ENCODE results near the gene ELK4. TPM values are rescaled to one million over a fixed set of nuclear protein-coding genes. Genes with fewer than 3 reads are reported as not detected.

The ELK4 gene
- total RNA-seq, 2 donors from 2014 or later, result 30.5 to 37.6 TPM

DNA sequence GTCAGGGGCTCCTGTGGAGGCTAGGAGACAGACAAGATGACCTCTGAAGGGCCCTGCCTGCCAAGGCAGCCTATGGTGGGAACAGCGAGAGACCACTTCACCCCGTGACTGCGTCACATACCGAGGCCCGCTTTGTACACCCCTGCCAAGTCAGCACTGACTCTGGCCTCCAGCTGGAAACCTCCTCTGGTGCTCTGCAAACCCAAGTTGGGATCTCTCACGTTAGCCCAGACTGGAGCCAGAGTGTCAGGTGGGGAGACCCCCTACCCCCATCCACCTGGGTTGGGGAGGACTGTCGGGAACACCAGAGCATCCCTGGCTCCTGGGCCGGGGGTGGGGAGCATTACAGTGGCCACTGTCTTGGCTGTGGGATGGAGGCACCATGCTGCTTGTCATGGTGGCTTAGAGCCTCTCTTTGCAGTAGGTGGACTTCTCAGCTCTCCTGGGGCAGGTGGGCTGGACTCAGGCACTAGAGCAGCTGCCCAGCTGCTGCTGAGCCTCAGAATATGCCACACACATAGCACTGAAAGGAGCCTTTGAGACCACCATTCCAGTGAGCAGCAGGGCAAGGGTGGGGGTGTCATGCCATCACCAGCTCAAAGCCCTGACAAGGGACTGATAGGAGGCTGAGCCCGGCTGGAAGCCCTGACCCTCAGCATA is 50.4 kb downstream of the ELK4 start:
- Histone ChIP-seq H3K27ac (peak overlapping the region; percentile 50), H3K9me3 (no peaks in the 10 kb centered on the region), H3K4me3 (no peak overlapping the region), H3K9ac (ENCODE audit: low read depth in 2 of 2, low read length in 2 of 2) (peak overlapping the region in 1 of 2 donors; percentile 65), H3K36me3 (no peaks in the 10 kb centered on the region), H3K27me3 (no peaks in the 10 kb centered on the region), H3K4me1 (peaks cover 9% of the 10 kb centered on the region)
- TF ChIP-seq, protein P1, sequence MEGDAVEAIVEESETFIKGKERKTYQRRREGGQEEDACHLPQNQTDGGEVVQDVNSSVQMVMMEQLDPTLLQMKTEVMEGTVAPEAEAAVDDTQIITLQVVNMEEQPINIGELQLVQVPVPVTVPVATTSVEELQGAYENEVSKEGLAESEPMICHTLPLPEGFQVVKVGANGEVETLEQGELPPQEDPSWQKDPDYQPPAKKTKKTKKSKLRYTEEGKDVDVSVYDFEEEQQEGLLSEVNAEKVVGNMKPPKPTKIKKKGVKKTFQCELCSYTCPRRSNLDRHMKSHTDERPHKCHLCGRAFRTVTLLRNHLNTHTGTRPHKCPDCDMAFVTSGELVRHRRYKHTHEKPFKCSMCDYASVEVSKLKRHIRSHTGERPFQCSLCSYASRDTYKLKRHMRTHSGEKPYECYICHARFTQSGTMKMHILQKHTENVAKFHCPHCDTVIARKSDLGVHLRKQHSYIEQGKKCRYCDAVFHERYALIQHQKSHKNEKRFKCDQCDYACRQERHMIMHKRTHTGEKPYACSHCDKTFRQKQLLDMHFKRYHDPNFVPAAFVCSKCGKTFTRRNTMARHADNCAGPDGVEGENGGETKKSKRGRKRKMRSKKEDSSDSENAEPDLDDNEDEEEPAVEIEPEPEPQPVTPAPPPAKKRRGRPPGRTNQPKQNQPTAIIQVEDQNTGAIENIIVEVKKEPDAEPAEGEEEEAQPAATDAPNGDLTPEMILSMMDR (IDR thresholded peaks at IDR 0.05), result no peak
- intact Hi-C loops (cut with DNase I), result no loop called here
- peak; percentile 21 for DNase-seq

DNA sequence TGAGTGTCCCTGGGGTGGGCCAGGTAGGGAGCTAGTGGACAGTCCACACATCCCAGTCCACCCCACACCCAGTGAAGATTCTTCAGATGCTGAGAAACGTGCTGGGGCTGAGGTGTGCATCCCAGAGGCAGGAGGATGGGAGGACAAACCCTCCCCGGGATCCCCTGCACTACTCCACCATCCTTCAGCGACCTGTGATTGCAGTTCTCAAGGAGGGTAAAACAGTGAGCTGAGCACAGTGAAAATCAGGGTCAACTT is 51.0 kb downstream of the ELK4 start:
- peak; percentile 16 for DNase-seq

DNA sequence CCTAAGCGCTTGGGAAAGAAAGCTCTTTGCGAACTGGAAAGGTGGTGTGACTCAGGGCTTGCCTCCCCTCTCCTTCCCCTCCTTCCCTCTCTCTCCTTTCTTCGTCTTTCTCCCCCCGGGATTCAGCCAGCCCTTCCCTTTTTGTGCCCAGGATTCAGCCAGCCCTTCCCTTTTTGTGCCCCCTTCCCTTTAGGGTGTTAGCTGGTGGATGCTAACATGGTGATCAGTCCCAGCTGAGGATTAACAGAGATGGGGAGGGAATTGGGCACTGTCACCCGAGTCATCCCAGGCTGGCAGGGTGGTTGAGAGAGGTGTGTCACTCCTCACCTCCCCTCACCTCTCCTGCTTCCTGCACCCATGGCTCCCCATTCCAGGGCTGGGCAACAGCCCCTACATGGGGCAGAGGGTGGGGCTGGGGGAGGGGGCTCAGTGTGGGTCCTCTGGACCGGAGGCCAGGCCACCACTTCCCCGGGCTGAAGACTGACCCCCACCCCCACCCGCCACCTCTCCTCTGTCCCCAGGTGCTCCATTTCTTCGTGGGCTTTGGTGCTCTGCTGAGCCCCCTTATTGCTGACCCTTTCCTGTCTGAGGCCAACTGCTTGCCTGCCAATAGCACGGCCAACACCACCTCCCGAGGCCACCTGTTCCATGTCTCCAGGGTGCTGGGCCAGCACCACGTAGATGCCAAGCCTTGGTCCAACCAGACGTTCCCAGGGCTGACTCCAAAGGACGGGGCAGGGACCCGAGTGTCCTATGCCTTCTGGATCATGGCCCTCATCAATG is 51.5 kb downstream of the ELK4 start:
- Histone ChIP-seq H3K4me1 (peaks cover 9% of the 10 kb centered on the region), H3K27me3 (no peaks in the 10 kb centered on the region), H3K4me3 (no peak overlapping the region), H3K9ac (ENCODE audit: low read depth in 2 of 2, low read length in 2 of 2) (no peak overlapping the region), H3K36me3 (no peaks in the 10 kb centered on the region), H3K27ac (no peak overlapping the region), H3K9me3 (no peaks in the 10 kb centered on the region)
- DNase-seq, result peak; percentile 16
- TF ChIP-seq, protein P1 (IDR thresholded peaks at IDR 0.05), result no peak
- intact Hi-C loops (cut with DNase I), result no loop called here

More for the DNA sequence above, 51.0 kb downstream of the ELK4 start:
- Histone ChIP-seq H3K4me1 (peaks cover 9% of the 10 kb centered on the region), H3K9ac (ENCODE audit: low read depth in 2 of 2, low read length in 2 of 2) (no peak overlapping the region), H3K36me3 (no peaks in the 10 kb centered on the region), H3K27me3 (no peaks in the 10 kb centered on the region), H3K27ac (no peak overlapping the region), H3K4me3 (no peak overlapping the region), H3K9me3 (no peaks in the 10 kb centered on the region)
- intact Hi-C loops (cut with DNase I), result no loop called here
- TF ChIP-seq, protein P1 (IDR thresholded peaks at IDR 0.05), result no peak

DNA sequence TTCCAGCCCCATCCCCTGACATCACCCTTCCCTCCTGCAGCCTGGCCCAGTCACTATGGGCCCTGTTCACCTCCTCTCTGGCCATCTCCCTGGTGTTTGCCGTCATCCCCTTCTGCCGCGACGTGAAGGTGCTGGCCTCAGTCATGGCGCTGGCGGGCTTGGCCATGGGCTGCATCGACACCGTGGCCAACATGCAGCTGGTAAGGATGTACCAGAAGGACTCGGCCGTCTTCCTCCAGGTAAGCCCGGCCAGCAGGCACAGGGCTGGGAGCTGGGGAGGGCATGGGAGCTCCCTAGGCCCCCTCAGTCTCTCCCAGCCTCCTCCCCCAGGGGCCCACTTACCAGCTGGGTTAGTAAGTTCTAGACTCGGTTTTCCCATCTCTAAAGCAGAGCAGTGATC is 52.1 kb downstream of the ELK4 start:
- no peaks in the 10 kb centered on the region for H3K9me3 ChIP-seq
- no peak overlapping the region for H3K9ac ChIP-seq (ENCODE audit: low read depth in 2 of 2, low read length in 2 of 2)
- intact Hi-C loops (cut with DNase I), result no loop called here
- peak; percentile 15 for DNase-seq
- no peaks in the 10 kb centered on the region for H3K27me3 ChIP-seq
- H3K4me1 ChIP-seq, result peaks cover 9% of the 10 kb centered on the region
- no peaks in the 10 kb centered on the region for H3K36me3 ChIP-seq
- no peak overlapping the region for H3K27ac ChIP-seq
- H3K4me3 ChIP-seq, result no peak overlapping the region
- TF ChIP-seq, protein P1 (IDR thresholded peaks at IDR 0.05), result no peak

DNA sequence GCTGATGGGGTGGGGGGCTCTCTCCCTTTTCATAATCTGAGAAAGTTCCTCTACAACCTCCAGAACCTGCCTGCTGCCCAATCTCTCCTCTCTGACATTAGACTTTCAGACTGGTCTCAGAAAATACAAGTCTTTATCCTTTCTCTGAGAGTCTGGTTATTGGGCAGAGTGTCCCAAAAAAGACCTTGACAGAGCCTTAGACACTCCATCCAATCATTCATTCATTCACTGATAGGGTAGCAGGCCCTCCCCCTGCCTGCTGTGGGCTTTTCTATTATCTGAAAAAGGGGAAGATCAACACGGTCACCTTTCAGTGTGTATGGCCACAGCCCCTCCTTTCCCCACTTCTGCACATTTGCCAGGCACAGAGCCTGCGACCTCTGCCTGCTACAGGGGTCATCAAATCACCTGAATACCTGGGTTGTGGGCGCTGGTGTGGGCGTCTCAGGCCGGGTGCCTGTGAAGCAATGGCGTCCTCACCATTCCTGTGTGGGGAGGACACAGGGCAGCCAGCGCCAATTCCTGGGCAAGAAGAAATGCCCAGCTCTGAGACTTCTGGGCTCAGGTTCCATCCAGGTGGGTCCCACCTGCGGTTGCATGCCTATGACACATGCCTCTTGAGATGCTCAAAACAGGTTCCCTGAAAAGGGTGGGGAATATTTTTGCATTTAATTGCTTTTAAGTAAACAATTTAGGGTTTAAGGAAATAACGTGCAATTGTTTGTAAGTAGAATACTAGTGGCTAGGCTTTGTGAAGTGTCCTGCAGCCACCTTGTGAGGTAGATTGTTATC is 52.8 kb downstream of the ELK4 start:
- no peaks in the 10 kb centered on the region for H3K9me3 ChIP-seq
- TF ChIP-seq, protein P1 (IDR thresholded peaks at IDR 0.05), result no peak
- peaks cover 9% of the 10 kb centered on the region for H3K4me1 ChIP-seq
- no peak overlapping the region for H3K27ac ChIP-seq
- no peak overlapping the region for H3K9ac ChIP-seq (ENCODE audit: low read depth in 2 of 2, low read length in 2 of 2)
- no peaks in the 10 kb centered on the region for H3K36me3 ChIP-seq
- intact Hi-C loops (cut with DNase I), result no loop called here
- no peaks in the 10 kb centered on the region for H3K27me3 ChIP-seq
- no peak overlapping the region for H3K4me3 ChIP-seq
- peak; percentile 17 for DNase-seq
